SK-N-SH treated with all-trans-retinoic acid at 6 μM for 48 hours (cell line): ENCODE data around the gene TAF1B.

ENCODE experiments used
- ARNTL ChIP-seq: fragments of 450-650 bp; formaldehyde crosslinking; IDR thresholded peaks from 2 replicates; pipeline ENCODE4 v1.5.0; 2020; ENCODE audit warnings: low read depth, mild to moderate bottlenecking, moderate library complexity, borderline replicate concordance
- BACH2 ChIP-seq: fragments of 250-450 bp; sonication (Bioruptor Pico); IDR thresholded peaks from 2 replicates; pipeline ENCODE4 v1.9.0; 2021; ENCODE audit warnings: mild to moderate bottlenecking, borderline replicate concordance
- CSDC2 ChIP-seq: fragments of 250-450 bp; sonication (Bioruptor Pico); IDR thresholded peaks from 2 replicates; pipeline ENCODE4 v1.5.0; 2020; ENCODE audit warnings: mild to moderate bottlenecking, moderate library complexity
- GLIS3 ChIP-seq: fragments of 250-450 bp; sonication (Bioruptor Pico); IDR thresholded peaks from 2 replicates; pipeline ENCODE4 v1.5.0; 2020; ENCODE audit warnings: mild to moderate bottlenecking, moderate library complexity
- RARB ChIP-seq: fragments of 250-450 bp; sonication (Bioruptor Pico); IDR thresholded peaks from 2 replicates; pipeline ENCODE4 v1.8.0; 2021; ENCODE audit warnings: mild to moderate bottlenecking, moderate library complexity
- ZNF565 ChIP-seq: fragments of 450-650 bp; formaldehyde crosslinking; conservative IDR thresholded peaks from 2 replicates; pipeline ENCODE4 v1.5.0; 2020; ENCODE audit warnings: low read depth, mild to moderate bottlenecking, moderate library complexity
- ZNF70 ChIP-seq: fragments of 450-650 bp; formaldehyde crosslinking; IDR thresholded peaks from 2 replicates; pipeline ENCODE4 v1.5.0; 2020; ENCODE audit warnings: mild to moderate bottlenecking, moderate library complexity
- TF ChIP-seq, protein P1 (sequence below): fragments of 250-450 bp; sonication (Bioruptor Pico); IDR thresholded peaks from 2 replicates; pipeline ENCODE4 v1.8.0; 2021; ENCODE audit warnings: low read depth, mild to moderate bottlenecking, moderate library complexity, borderline replicate concordance
- TF ChIP-seq, protein P2 (sequence below): fragments of 250-450 bp; sonication (Bioruptor Pico); IDR thresholded peaks from 2 replicates; pipeline ENCODE4 v1.5.1; 2021; ENCODE audit warnings: mild to moderate bottlenecking, moderate library complexity
- TF ChIP-seq, protein P3 (sequence below): fragments of 250-450 bp; sonication (Bioruptor Pico); IDR thresholded peaks from 2 replicates; pipeline ENCODE4 v1.8.0; 2020; ENCODE audit warnings: mild to moderate bottlenecking, moderate library complexity, borderline replicate concordance
- TF ChIP-seq, protein P4 (sequence below): fragments of 250-450 bp; sonication (Bioruptor Pico); IDR thresholded peaks from 2 replicates; pipeline ENCODE4 v1.5.1; 2020; ENCODE audit warnings: low read depth, mild to moderate bottlenecking, moderate library complexity

DNA sequence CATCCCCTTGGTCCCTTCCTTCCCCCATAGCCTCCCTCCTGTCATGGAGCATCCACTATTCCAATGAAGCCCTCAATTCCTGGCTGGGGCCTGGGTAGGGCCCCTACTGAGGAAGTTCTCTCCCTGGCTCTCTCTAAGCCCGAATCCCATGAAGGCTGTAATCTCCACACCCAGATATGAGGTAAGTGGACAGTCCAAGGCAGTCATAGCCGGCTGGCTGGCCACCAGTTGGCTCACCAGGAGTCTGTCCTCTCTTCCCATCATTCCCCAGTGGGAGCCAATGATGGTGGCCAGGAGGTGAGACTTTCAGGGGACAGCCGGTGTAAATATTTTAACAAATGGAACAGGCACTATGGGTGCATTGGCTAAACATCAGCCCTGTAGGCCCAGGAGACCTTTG is 6.8 kb upstream of the TAF1B start:
- TF ChIP-seq, protein P1, sequence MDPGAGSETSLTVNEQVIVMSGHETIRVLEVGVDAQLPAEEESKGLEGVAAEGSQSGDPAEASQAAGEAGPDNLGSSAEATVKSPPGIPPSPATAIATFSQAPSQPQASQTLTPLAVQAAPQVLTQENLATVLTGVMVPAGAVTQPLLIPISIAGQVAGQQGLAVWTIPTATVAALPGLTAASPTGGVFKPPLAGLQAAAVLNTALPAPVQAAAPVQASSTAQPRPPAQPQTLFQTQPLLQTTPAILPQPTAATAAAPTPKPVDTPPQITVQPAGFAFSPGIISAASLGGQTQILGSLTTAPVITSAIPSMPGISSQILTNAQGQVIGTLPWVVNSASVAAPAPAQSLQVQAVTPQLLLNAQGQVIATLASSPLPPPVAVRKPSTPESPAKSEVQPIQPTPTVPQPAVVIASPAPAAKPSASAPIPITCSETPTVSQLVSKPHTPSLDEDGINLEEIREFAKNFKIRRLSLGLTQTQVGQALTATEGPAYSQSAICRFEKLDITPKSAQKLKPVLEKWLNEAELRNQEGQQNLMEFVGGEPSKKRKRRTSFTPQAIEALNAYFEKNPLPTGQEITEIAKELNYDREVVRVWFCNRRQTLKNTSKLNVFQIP (CRISPR knock-in tag), result no peak
- no peak for TF ChIP-seq ZNF565 (CRISPR knock-in tag)
- TF ChIP-seq, protein P2, sequence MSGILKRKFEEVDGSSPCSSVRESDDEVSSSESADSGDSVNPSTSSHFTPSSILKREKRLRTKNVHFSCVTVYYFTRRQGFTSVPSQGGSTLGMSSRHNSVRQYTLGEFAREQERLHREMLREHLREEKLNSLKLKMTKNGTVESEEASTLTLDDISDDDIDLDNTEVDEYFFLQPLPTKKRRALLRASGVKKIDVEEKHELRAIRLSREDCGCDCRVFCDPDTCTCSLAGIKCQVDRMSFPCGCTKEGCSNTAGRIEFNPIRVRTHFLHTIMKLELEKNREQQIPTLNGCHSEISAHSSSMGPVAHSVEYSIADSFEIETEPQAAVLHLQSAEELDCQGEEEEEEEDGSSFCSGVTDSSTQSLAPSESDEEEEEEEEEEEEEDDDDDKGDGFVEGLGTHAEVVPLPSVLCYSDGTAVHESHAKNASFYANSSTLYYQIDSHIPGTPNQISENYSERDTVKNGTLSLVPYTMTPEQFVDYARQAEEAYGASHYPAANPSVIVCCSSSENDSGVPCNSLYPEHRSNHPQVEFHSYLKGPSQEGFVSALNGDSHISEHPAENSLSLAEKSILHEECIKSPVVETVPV (CRISPR knock-in tag), result no peak
- TF ChIP-seq RARB (CRISPR knock-in tag), result no peak
- TF ChIP-seq CSDC2 (CRISPR knock-in tag), result no peak
- TF ChIP-seq, protein P3, sequence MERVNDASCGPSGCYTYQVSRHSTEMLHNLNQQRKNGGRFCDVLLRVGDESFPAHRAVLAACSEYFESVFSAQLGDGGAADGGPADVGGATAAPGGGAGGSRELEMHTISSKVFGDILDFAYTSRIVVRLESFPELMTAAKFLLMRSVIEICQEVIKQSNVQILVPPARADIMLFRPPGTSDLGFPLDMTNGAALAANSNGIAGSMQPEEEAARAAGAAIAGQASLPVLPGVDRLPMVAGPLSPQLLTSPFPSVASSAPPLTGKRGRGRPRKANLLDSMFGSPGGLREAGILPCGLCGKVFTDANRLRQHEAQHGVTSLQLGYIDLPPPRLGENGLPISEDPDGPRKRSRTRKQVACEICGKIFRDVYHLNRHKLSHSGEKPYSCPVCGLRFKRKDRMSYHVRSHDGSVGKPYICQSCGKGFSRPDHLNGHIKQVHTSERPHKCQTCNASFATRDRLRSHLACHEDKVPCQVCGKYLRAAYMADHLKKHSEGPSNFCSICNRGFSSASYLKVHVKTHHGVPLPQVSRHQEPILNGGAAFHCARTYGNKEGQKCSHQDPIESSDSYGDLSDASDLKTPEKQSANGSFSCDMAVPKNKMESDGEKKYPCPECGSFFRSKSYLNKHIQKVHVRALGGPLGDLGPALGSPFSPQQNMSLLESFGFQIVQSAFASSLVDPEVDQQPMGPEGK (CRISPR knock-in tag), result no peak
- no peak for TF ChIP-seq ARNTL (CRISPR knock-in tag)
- TF ChIP-seq BACH2 (CRISPR knock-in tag), result no peak
- no peak for TF ChIP-seq ZNF70 (CRISPR knock-in tag)
- TF ChIP-seq, protein P4, sequence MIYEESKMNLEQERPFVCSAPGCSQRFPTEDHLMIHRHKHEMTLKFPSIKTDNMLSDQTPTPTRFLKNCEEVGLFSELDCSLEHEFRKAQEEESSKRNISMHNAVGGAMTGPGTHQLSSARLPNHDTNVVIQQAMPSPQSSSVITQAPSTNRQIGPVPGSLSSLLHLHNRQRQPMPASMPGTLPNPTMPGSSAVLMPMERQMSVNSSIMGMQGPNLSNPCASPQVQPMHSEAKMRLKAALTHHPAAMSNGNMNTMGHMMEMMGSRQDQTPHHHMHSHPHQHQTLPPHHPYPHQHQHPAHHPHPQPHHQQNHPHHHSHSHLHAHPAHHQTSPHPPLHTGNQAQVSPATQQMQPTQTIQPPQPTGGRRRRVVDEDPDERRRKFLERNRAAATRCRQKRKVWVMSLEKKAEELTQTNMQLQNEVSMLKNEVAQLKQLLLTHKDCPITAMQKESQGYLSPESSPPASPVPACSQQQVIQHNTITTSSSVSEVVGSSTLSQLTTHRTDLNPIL, result no peak
- no peak for TF ChIP-seq GLIS3 (CRISPR knock-in tag)
